NCI-H2029 treated with DMSO at 0.1 percent for 48 hours (cell line): ENCODE measurements around the gene CCDC6.

Source experiments
- DNase-seq: peaks from one replicate; lab custom pipeline; 2025; lab: John Stamatoyannopoulos, UW

CCDC6 gene

GRCh38 chr10:59852670-59853069, 53.7 kb downstream of the CCDC6 start:
- no peak for DNase-seq

GRCh38 chr10:59851864-59852263, 54.5 kb downstream of the CCDC6 start:
- no peak for DNase-seq

GRCh38 chr10:59847888-59848287, 58.5 kb downstream of the CCDC6 start:
- no peak for DNase-seq

GRCh38 chr10:59847326-59847725, 59.0 kb downstream of the CCDC6 start:
- no peak for DNase-seq

- DNase-seq = no peak
These were observed 61.9 kb downstream of the CCDC6 start for GRCh38 chr10:59844436-59844835.

GRCh38 chr10:59843748-59844147, 62.6 kb downstream of the CCDC6 start:
- DNase-seq = no peak

- DNase-seq = no peak
These were observed 66.8 kb downstream of the CCDC6 start for GRCh38 chr10:59839576-59839975.

- DNase-seq = no peak
These were observed 68.1 kb downstream of the CCDC6 start for GRCh38 chr10:59838085-59838789.

- DNase-seq = no peak
These were observed 72.5 kb downstream of the CCDC6 start for GRCh38 chr10:59833810-59834209.

GRCh38 chr10:59832506-59832905, 73.8 kb downstream of the CCDC6 start:
- no peak for DNase-seq

- DNase-seq = no peak
These were observed 74.5 kb downstream of the CCDC6 start for GRCh38 chr10:59831658-59832503.

GRCh38 chr10:59830601-59831259, 75.6 kb downstream of the CCDC6 start:
- DNase-seq = peak; percentile 2

- DNase-seq = no peak
These were observed 76.8 kb downstream of the CCDC6 start for GRCh38 chr10:59829601-59830000.

- DNase-seq = no peak
These were observed 77.3 kb downstream of the CCDC6 start for GRCh38 chr10:59829024-59829423.

GRCh38 chr10:59825932-59826331, 80.4 kb downstream of the CCDC6 start:
- DNase-seq = no peak

GRCh38 chr10:59823751-59824150, 82.6 kb downstream of the CCDC6 start:
- DNase-seq = no peak

- no peak for DNase-seq
These were observed 83.2 kb downstream of the CCDC6 start for GRCh38 chr10:59823111-59823510.

- no peak for DNase-seq
These were observed 85.9 kb downstream of the CCDC6 start for GRCh38 chr10:59820471-59820870.

- no peak for DNase-seq
These were observed 86.7 kb downstream of the CCDC6 start for GRCh38 chr10:59819683-59820082.

- no peak for DNase-seq
These were observed 87.1 kb downstream of the CCDC6 start for GRCh38 chr10:59819265-59819664.

GRCh38 chr10:59817773-59818172, 88.6 kb downstream of the CCDC6 start:
- no peak for DNase-seq

GRCh38 chr10:59814878-59815277, 91.5 kb downstream of the CCDC6 start:
- DNase-seq = no peak
